Colonic mucosa (tissue), 4 donors: ENCODE results near the gene TSHZ2. TPM values are rescaled to one million over a fixed set of nuclear protein-coding genes. Genes with fewer than 3 reads are reported as not detected.
"Not testable (repeated sequence)": the region's sequence is repeated elsewhere in the genome, so short reads cannot be mapped to it uniquely, and the experiment has no call there.

Experiments used
- DNase-seq: peaks from one replicate; pipeline ENCODE4 v3.0.0-alpha.2; 2020
- H3K27ac ChIP-seq: fragments of 200-600 bp; one replicate; pipeline ENCODE4 v1.8.0; 2021
- H3K27me3 ChIP-seq: fragments of 200-600 bp; one replicate; pipeline ENCODE4 v1.8.0; 2021
- H3K36me3 ChIP-seq: fragments of 200-600 bp; one replicate; pipeline ENCODE4 v1.8.0; 2021
- H3K4me1 ChIP-seq: fragments of 200-600 bp; one replicate; pipeline ENCODE4 v1.8.0; 2021; ENCODE audit warnings: mild to moderate bottlenecking
- H3K4me3 ChIP-seq: fragments of 200-600 bp; one replicate; pipeline ENCODE4 v1.8.0; 2021
- H3K9ac ChIP-seq, 2 donors: one replicate each; pipeline ENCODE4 v1.7.0; 2013; ENCODE audit warnings: control low read depth in 2 of 2, low read depth in 2 of 2, low read length in 2 of 2
- H3K9me3 ChIP-seq: fragments of 200-600 bp; one replicate; pipeline ENCODE4 v1.8.0; 2021
- CTCF ChIP-seq: fragments of 200-600 bp; IDR thresholded peaks from one replicate; pipeline ENCODE4 v1.8.0; 2022; ENCODE audit warnings: antibody characterized with exemption, mild to moderate bottlenecking
- intact Hi-C: fragments of 100-400 bp; cut with DNase I; formaldehyde crosslinking; loops from one replicate; pipeline ENCODE4 v1.14.1; 2022
- total RNA-seq, 2 donors: library from RNA; stranded (reverse); fragmentation: NEBNext Ultra II Directional in 1 of 2; extraction: Animal tissue kit (Norgen Biotek cat#: 25700) in 1 of 2; gene quantifications; one replicate each; pipeline ENCODE4 v1.2.1, GENCODE V29; 2021
- donor health status: healthy.
- donor health status: DM: no; HTN: no; CAD: no.
- donor health status: DM: no; HTN: no; CAD: no.

Gene TSHZ2
- total RNA-seq, 2 donors from 2014 or later, result 2.1 to 3.1 TPM

- no peak overlapping the region for H3K4me3 ChIP-seq
Observed at GRCh38 chr20:53411891-53412290, 439.7 kb downstream of the TSHZ2 start.

GRCh38 chr20:53412577-53413185 is 440.5 kb downstream of the TSHZ2 start:
- Histone ChIP-seq H3K27me3 (no peaks in the 10 kb centered on the region), H3K36me3 (no peaks in the 10 kb centered on the region), H3K27ac (no peak overlapping the region), H3K4me1 (no peaks in the 10 kb centered on the region), H3K9ac (no peak overlapping the region), H3K9me3 (no peaks in the 10 kb centered on the region), H3K4me3 (no peak overlapping the region)
- TF ChIP-seq CTCF, result no peak
- intact Hi-C loops, result loop anchor here (2.0 kb wide), 1 partner anchor 136 kb away; no protein-coding TSS in a partner anchor
- DNase-seq, result no peak

More at GRCh38 chr20:53411891-53412290, 439.7 kb downstream of the TSHZ2 start:
- Histone ChIP-seq H3K9me3 (no peaks in the 10 kb centered on the region), H3K9ac (no peak overlapping the region), H3K27me3 (no peaks in the 10 kb centered on the region), H3K4me1 (no peaks in the 10 kb centered on the region), H3K36me3 (no peaks in the 10 kb centered on the region), H3K27ac (no peak overlapping the region)
- intact Hi-C loops, result loop anchor here (2.0 kb wide), 1 partner anchor 137 kb away; no protein-coding TSS in a partner anchor
- no peak for TF ChIP-seq CTCF
- no peak for DNase-seq

- peak; percentile 53 for DNase-seq
- Histone ChIP-seq H3K36me3 (no peaks in the 10 kb centered on the region), H3K9ac (no peak overlapping the region), H3K9me3 (no peaks in the 10 kb centered on the region), H3K27me3 (no peaks in the 10 kb centered on the region), H3K27ac (no peak overlapping the region), H3K4me1 (no peaks in the 10 kb centered on the region), H3K4me3 (no peak overlapping the region)
- peak; percentile 56 for TF ChIP-seq CTCF
- intact Hi-C loops, result loop anchor here (2.0 kb wide), 1 partner anchor 136 kb away; no protein-coding TSS in a partner anchor
Observed at GRCh38 chr20:53413186-53413631, 441.1 kb downstream of the TSHZ2 start.

DNA sequence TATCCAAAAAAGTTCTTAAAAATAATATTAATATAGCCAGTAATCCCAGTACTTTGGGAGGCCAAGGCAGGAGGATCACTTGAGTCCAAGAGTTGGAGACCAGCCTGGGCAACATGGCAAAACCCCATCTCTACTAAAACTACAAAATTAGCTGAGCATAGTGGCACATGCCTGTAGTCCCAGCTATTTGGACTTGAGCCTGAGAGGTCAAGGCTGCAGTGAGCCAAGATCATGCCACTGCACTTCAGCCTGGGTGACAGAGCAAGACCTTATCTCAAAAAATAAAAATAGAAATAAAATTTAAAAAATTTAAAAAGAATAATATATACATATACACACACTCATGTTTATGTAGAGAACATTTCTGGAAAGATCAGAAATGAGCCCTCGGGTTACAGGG is 441.7 kb downstream of the TSHZ2 start:
- not testable (repeated sequence) for H3K4me3 ChIP-seq, H3K9me3 ChIP-seq, H3K27ac ChIP-seq, H3K4me1 ChIP-seq, H3K27me3 ChIP-seq, H3K36me3 ChIP-seq, H3K9ac ChIP-seq, DNase-seq
- intact Hi-C loops, result loop anchor here (2.0 kb wide), 1 partner anchor 135 kb away; no protein-coding TSS in a partner anchor

GRCh38 chr20:53419693-53420460 is 447.7 kb downstream of the TSHZ2 start:
- no peaks in the 10 kb centered on the region for H3K9me3 ChIP-seq
- no peak overlapping the region for H3K9ac ChIP-seq
- intact Hi-C loops, result loop anchor here (5.0 kb wide), 1 partner anchor 527 kb away; no protein-coding TSS in a partner anchor
- no peak overlapping the region for H3K27ac ChIP-seq
- no peaks in the 10 kb centered on the region for H3K27me3 ChIP-seq
- TF ChIP-seq CTCF, result no peak
- H3K4me1 ChIP-seq, result no peaks in the 10 kb centered on the region
- no peak for DNase-seq
- no peaks in the 10 kb centered on the region for H3K36me3 ChIP-seq
- H3K4me3 ChIP-seq, result no peak overlapping the region
